ENCODE results near the gene MPZL1.

MPZL1 gene

DNA sequence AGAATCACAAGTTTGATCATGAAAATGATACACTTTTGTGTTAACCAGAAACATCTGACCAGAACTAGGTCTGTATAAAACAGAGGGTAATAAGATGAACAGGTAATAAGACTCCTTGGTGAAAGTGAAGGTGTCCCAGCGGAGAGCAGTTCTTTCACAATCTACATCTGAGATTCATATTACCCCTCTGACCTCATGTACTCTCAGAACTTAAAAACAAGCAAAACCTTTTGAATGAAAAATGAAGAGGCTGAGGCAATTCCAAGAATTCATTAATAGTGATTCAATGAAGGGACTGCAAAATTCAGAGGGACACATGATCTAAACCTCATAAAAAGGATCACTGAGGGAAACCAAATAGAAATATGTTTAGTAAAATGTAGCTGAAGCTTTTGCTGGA, 10.9 kb upstream of the MPZL1 start:
- no peaks in the 10 kb centered on the region for H3K79me2 ChIP-seq (ENCODE audit: control insufficient read depth, low read length)
- H3K27ac ChIP-seq (ENCODE audit: low read depth, low read length) = no peak overlapping the region
- no peak overlapping the region for H3K4me3 ChIP-seq (ENCODE audit: low read length)
- H3K4me2 ChIP-seq (ENCODE audit: low read length) = no peak overlapping the region
- peaks cover 39% of the 10 kb centered on the region for H3K27me3 ChIP-seq (ENCODE audit: control insufficient read depth, low read length)
- H3K9me2 ChIP-seq (replicated peaks; ENCODE audit: control insufficient read depth, low read length) = no peaks in the 10 kb centered on the region
- peaks cover 42% of the 10 kb centered on the region for H3K4me1 ChIP-seq (ENCODE audit: control insufficient read depth, low read length)
- peaks cover 14% of the 10 kb centered on the region for H4K20me1 ChIP-seq (ENCODE audit: control insufficient read depth, insufficient read depth, low read depth, low read length)
- no peaks in the 10 kb centered on the region for H3K9me3 ChIP-seq (ENCODE audit: control insufficient read depth, insufficient read depth, low read length)
- peaks cover 42% of the 10 kb centered on the region for H3F3A ChIP-seq (ENCODE audit: control insufficient read depth, insufficient read depth)
- peaks cover 2% of the 10 kb centered on the region for H3K36me3 ChIP-seq (ENCODE audit: control insufficient read depth, low read length)
- TF ChIP-seq EZH2phosphoT487 (IDR thresholded peaks at IDR 0.05; ENCODE audit: borderline replicate concordance, low read length) = no peak
- TF ChIP-seq, protein P1, sequence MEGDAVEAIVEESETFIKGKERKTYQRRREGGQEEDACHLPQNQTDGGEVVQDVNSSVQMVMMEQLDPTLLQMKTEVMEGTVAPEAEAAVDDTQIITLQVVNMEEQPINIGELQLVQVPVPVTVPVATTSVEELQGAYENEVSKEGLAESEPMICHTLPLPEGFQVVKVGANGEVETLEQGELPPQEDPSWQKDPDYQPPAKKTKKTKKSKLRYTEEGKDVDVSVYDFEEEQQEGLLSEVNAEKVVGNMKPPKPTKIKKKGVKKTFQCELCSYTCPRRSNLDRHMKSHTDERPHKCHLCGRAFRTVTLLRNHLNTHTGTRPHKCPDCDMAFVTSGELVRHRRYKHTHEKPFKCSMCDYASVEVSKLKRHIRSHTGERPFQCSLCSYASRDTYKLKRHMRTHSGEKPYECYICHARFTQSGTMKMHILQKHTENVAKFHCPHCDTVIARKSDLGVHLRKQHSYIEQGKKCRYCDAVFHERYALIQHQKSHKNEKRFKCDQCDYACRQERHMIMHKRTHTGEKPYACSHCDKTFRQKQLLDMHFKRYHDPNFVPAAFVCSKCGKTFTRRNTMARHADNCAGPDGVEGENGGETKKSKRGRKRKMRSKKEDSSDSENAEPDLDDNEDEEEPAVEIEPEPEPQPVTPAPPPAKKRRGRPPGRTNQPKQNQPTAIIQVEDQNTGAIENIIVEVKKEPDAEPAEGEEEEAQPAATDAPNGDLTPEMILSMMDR (IDR thresholded peaks at IDR 0.05; ENCODE audit: low read depth, low read length, poor library complexity, severe bottlenecking) = no peak

DNA sequence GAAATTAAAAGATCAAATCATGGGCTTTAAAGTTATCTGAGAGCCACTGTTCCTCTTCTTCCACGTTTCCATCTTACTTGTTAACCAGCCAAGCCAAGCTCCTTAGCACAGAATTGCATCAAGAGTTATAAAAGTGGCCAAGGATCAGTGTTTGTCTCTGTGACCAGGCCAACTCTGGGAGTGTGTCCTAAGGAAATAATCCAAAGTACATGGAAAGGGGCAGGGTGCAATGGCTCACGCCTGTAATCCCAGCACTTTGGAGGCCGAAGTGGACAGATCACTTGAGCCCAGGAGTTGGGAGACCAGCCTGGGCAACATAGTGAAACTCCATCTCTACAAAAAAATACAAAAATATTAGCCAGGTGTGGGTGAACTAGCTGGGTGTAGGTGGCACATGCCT, 10.0 kb upstream of the MPZL1 start:
- Histone ChIP-seq H3K27me3 (ENCODE audit: control insufficient read depth, low read length) (peaks cover 39% of the 10 kb centered on the region), H3K4me2 (ENCODE audit: low read length) (no peak overlapping the region), H3K4me3 (ENCODE audit: low read length) (no peak overlapping the region), H3K4me1 (ENCODE audit: control insufficient read depth, low read length) (peaks cover 34% of the 10 kb centered on the region), H3K79me2 (ENCODE audit: control insufficient read depth, low read length) (no peaks in the 10 kb centered on the region), H4K20me1 (ENCODE audit: control insufficient read depth, insufficient read depth, low read depth, low read length) (peaks cover 14% of the 10 kb centered on the region), H3K36me3 (ENCODE audit: control insufficient read depth, low read length) (no peaks in the 10 kb centered on the region), H3K27ac (ENCODE audit: low read depth, low read length) (no peak overlapping the region), H3K9me3 (ENCODE audit: control insufficient read depth, insufficient read depth, low read length) (no peaks in the 10 kb centered on the region), H3F3A (ENCODE audit: control insufficient read depth, insufficient read depth) (peaks cover 36% of the 10 kb centered on the region), H3K9me2 (replicated peaks; ENCODE audit: control insufficient read depth, low read length) (no peaks in the 10 kb centered on the region)
- no peak for TF ChIP-seq EZH2phosphoT487 (IDR thresholded peaks at IDR 0.05; ENCODE audit: borderline replicate concordance, low read length)
- TF ChIP-seq, protein P1 (IDR thresholded peaks at IDR 0.05; ENCODE audit: low read depth, low read length, poor library complexity, severe bottlenecking) = no peak

DNA sequence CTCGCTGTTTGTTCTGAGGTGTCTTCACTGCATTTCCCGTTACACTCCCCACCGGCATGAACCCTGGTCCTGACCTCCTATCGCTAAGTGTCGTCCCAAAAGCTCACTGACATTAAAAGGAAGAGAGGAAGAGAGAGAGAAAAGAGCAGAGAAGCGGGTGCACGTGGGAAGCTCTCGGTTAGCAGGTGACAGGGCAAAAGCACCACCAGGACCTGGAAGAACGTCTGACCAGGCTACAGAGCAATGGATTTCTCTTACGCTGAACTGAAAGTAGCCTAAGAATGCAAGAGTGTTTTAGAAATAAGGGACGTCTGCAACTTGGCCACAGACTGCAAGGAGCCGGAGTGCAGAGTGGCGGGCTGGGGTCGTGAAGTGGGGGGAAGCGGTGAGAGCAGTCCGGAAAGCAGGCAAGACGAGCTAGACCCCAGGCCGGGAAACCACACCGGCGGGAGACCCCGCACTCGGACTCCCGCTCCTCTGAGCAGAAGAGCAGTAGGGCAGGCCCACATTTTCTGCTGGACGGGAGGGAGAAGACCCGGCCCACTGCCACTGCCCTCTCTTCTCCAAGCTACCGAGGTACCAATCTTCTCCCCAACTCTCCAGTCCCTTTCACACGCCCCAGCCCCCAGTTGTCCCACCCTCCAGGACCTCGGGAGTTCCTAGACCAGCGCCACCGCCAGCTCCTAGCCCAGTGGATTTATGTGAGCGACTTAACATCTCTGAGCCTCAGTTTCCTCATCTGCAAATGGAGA, 8.3 kb upstream of the MPZL1 start:
- Histone ChIP-seq H4K20me1 (ENCODE audit: control insufficient read depth, insufficient read depth, low read depth, low read length) (peaks cover 8% of the 10 kb centered on the region), H3K27me3 (ENCODE audit: control insufficient read depth, low read length) (peaks cover 39% of the 10 kb centered on the region), H3K4me1 (ENCODE audit: control insufficient read depth, low read length) (peaks cover 41% of the 10 kb centered on the region), H3K4me3 (ENCODE audit: low read length) (peak overlapping the region; percentile 87), H3K27ac (ENCODE audit: low read depth, low read length) (no peak overlapping the region), H3K9me3 (ENCODE audit: control insufficient read depth, insufficient read depth, low read length) (no peaks in the 10 kb centered on the region), H3F3A (ENCODE audit: control insufficient read depth, insufficient read depth) (peaks cover 32% of the 10 kb centered on the region), H3K9me2 (replicated peaks; ENCODE audit: control insufficient read depth, low read length) (no peaks in the 10 kb centered on the region), H3K79me2 (ENCODE audit: control insufficient read depth, low read length) (no peaks in the 10 kb centered on the region), H3K4me2 (ENCODE audit: low read length) (peak overlapping the region; percentile 75), H3K36me3 (ENCODE audit: control insufficient read depth, low read length) (no peaks in the 10 kb centered on the region)
- TF ChIP-seq, protein P1 (IDR thresholded peaks at IDR 0.05; ENCODE audit: low read depth, low read length, poor library complexity, severe bottlenecking) = no peak
- TF ChIP-seq EZH2phosphoT487 (IDR thresholded peaks at IDR 0.05; ENCODE audit: borderline replicate concordance, low read length) = peak; percentile 80; the same call in 1 of the 2 replicates

Measured in DOHH2 (cell line).